H9 (cell line): Measurements from ENCODE around the gene EIF2S3B. TPM values are rescaled to one million over a fixed set of nuclear protein-coding genes. Genes with fewer than 3 reads are reported as not detected.

Experiments
- DNase-seq: peaks from one replicate; pipeline ENCODE4 v3.0.0-alpha.2; 2017
- H2AFZ ChIP-seq: one replicate; pipeline ENCODE4 v1.6.1; 2013; ENCODE audit warnings: mild to moderate bottlenecking, low read length, control low read depth, moderate library complexity
- H2AK5ac ChIP-seq: 2 replicates; pipeline ENCODE4 v1.6.1; 2013; ENCODE audit warnings: low read length, control low read depth, mixed read lengths; ENCODE audit not compliant: insufficient read length
- H2BK120ac ChIP-seq: one replicate; pipeline ENCODE4 v1.6.1; 2013; ENCODE audit warnings: low read depth, mild to moderate bottlenecking, low read length, control low read depth, inconsistent platforms; ENCODE audit not compliant: poor library complexity, severe bottlenecking
- H2BK12ac ChIP-seq: 2 replicates; pipeline ENCODE4 v1.6.1; 2013; ENCODE audit warnings: low read length, control low read depth, mixed read lengths, low read depth; ENCODE audit not compliant: insufficient read length
- H2BK15ac ChIP-seq: 2 replicates; pipeline ENCODE4 v1.6.1; 2013; ENCODE audit warnings: low read depth, low read length, control low read depth
- H2BK20ac ChIP-seq: one replicate; pipeline ENCODE4 v1.6.1; 2013; ENCODE audit warnings: low read depth, mild to moderate bottlenecking, low read length, control low read depth, inconsistent platforms; ENCODE audit not compliant: poor library complexity, severe bottlenecking
- H2BK5ac ChIP-seq: 2 replicates; pipeline ENCODE4 v1.6.1; 2013; ENCODE audit warnings: low read length, control low read depth, mixed read lengths; ENCODE audit not compliant: insufficient read length
- H3K14ac ChIP-seq: 2 replicates; pipeline ENCODE4 v1.6.1; 2013; ENCODE audit warnings: low read length, control low read depth; ENCODE audit not compliant: insufficient read depth
- H3K18ac ChIP-seq: 2 replicates; pipeline ENCODE4 v1.6.1; 2013; ENCODE audit warnings: low read depth, mild to moderate bottlenecking, mixed read lengths, low read length, control low read depth; ENCODE audit not compliant: insufficient read length
- H3K23ac ChIP-seq: 2 replicates; pipeline ENCODE4 v1.6.1; 2013; ENCODE audit warnings: low read length, control low read depth, mixed read lengths, low read depth; ENCODE audit not compliant: insufficient read length
- H3K23me2 ChIP-seq: 2 replicates; pipeline ENCODE4 v1.6.1; 2013; ENCODE audit warnings: low read depth, mild to moderate bottlenecking, mixed read lengths, low read length, control low read depth; ENCODE audit not compliant: insufficient read length, poor library complexity, severe bottlenecking
- H3K27ac ChIP-seq: 2 replicates; pipeline ENCODE4 v1.5.1; 2013; ENCODE audit warnings: low read length, control low read depth, mixed read lengths, low read depth; ENCODE audit not compliant: insufficient read length
- H3K27me3 ChIP-seq: 2 replicates; pipeline ENCODE4 v1.6.1; 2013; ENCODE audit warnings: low read length, control low read depth, inconsistent platforms; ENCODE audit not compliant: insufficient read depth
- H3K4ac ChIP-seq: 2 replicates; pipeline ENCODE4 v1.6.1; 2013; ENCODE audit warnings: low read depth, mild to moderate bottlenecking, control low read depth, inconsistent platforms, low read length, moderate library complexity
- H3K4me1 ChIP-seq: 2 replicates; pipeline ENCODE4 v1.6.1; 2013; ENCODE audit warnings: low read length, control low read depth, inconsistent platforms; ENCODE audit not compliant: insufficient read depth
- H3K4me2 ChIP-seq: 2 replicates; pipeline ENCODE4 v1.6.1; 2013; ENCODE audit warnings: low read length, control low read depth, mixed read lengths; ENCODE audit not compliant: insufficient read length, insufficient read depth
- H3K56ac ChIP-seq: 2 replicates; pipeline ENCODE4 v1.6.1; 2013; ENCODE audit warnings: low read depth, mild to moderate bottlenecking, mixed read lengths, low read length, control low read depth; ENCODE audit not compliant: insufficient read length
- H3K79me1 ChIP-seq: 2 replicates; pipeline ENCODE4 v1.6.1; 2013; ENCODE audit warnings: low read depth, mild to moderate bottlenecking, moderate library complexity, low read length, control low read depth, inconsistent platforms; ENCODE audit not compliant: insufficient read depth, poor library complexity, severe bottlenecking
- H3K79me2 ChIP-seq: 2 replicates; pipeline ENCODE4 v1.6.1; 2013; ENCODE audit warnings: low read length, control low read depth, inconsistent platforms; ENCODE audit not compliant: insufficient read depth
- H3K9ac ChIP-seq: 2 replicates; pipeline ENCODE4 v1.6.1; 2013; ENCODE audit warnings: low read length, control low read depth, mixed read lengths; ENCODE audit not compliant: insufficient read length; ENCODE audit errors: extremely low read depth
- H3K9me3 ChIP-seq: one replicate; pipeline ENCODE4 v1.6.1; 2013; ENCODE audit warnings: low read depth, low read length, inconsistent platforms; ENCODE audit not compliant: control insufficient read depth
- H3T11ph ChIP-seq: one replicate; pipeline ENCODE4 v1.6.1; 2013; ENCODE audit warnings: mild to moderate bottlenecking, low read length, control low read depth, inconsistent platforms
- H4K20me1 ChIP-seq: one replicate; pipeline ENCODE4 v1.6.1; 2013; ENCODE audit not compliant: control insufficient read depth, insufficient read length, insufficient read depth
- H4K5ac ChIP-seq: 2 replicates; pipeline ENCODE4 v1.6.1; 2013; ENCODE audit warnings: low read depth, mild to moderate bottlenecking, mixed read lengths, low read length, control low read depth; ENCODE audit not compliant: insufficient read length
- H4K8ac ChIP-seq: replicated peaks from 2 replicates; pipeline ENCODE4 v1.6.1; 2013; ENCODE audit warnings: low read length, control low read depth, mixed read lengths, low read depth; ENCODE audit not compliant: insufficient read length
- H4K91ac ChIP-seq: 2 replicates; pipeline ENCODE4 v1.6.1; 2013; ENCODE audit warnings: low read depth, mild to moderate bottlenecking, moderate library complexity, mixed read lengths, low read length, control low read depth; ENCODE audit not compliant: insufficient read length
- H3K27ac Mint-ChIP-seq, 3 experiments: 2 replicates in 2 of 3; 3 replicates in 1 of 3; pipeline ENCODE4 v1.8.0; 2020 to 2021; ENCODE audit warnings: mixed read lengths in 3 of 3, mild to moderate bottlenecking in 1 of 3, moderate library complexity in 1 of 3
- H3K27me3 Mint-ChIP-seq: 2 replicates; pipeline ENCODE4 v1.8.0; 2021; ENCODE audit warnings: low read depth, mild to moderate bottlenecking, moderate library complexity, mixed read lengths
- H3K36me3 Mint-ChIP-seq, 3 experiments: 2 replicates in 2 of 3; 3 replicates in 1 of 3; pipeline ENCODE4 v1.8.0; 2020 to 2021; ENCODE audit warnings: low read depth in 3 of 3, mixed read lengths in 3 of 3; ENCODE audit not compliant: insufficient read depth in 1 of 3
- H3K4me1 Mint-ChIP-seq, 2 experiments: 2 replicates each; pipeline ENCODE4 v1.8.0; 2020; ENCODE audit warnings: mixed read lengths in 2 of 2
- H3K4me3 Mint-ChIP-seq, 2 experiments: 2 replicates in 1 of 2; 3 replicates in 1 of 2; pipeline ENCODE4 v1.8.0; 2020 to 2021; ENCODE audit warnings: mild to moderate bottlenecking in 2 of 2, mixed read lengths in 2 of 2, moderate library complexity in 1 of 2
- H3K9me3 Mint-ChIP-seq, 2 experiments: 2 replicates in 1 of 2; 3 replicates in 1 of 2; pipeline ENCODE4 v1.8.0; 2020; ENCODE audit warnings: mild to moderate bottlenecking in 2 of 2, mixed read lengths in 2 of 2, moderate library complexity in 1 of 2
- WGBS: extraction: QIAGEN DNeasy Blood & Tissue Kit; methylation state at CpG from one replicate; pipeline ENCODE4 v1.1.7; 2013; ENCODE audit warnings: missing lambda C conversion rate, low lambda C conversion rate, mixed read lengths; ENCODE audit not compliant: insufficient read length; ENCODE audit errors: extremely low coverage; 5-methylcytosine and 5-hydroxymethylcytosine counted together
- total RNA-seq: library from RNA; stranded (reverse); gene quantifications from 2 replicates; pipeline ENCODE4 v1.2.1, GENCODE V29; 2021
- TF ChIP-seq, protein P1 (sequence below): fragments of 200-600 bp; sonication (generic); conservative IDR thresholded peaks from 3 replicates; pipeline ENCODE4 v1.8.0; 2021; ENCODE audit warnings: antibody characterized with exemption, mild to moderate bottlenecking

Gene EIF2S3B
- total RNA-seq, 1 experiment from 2014 or later = 2.1 TPM

DNA sequence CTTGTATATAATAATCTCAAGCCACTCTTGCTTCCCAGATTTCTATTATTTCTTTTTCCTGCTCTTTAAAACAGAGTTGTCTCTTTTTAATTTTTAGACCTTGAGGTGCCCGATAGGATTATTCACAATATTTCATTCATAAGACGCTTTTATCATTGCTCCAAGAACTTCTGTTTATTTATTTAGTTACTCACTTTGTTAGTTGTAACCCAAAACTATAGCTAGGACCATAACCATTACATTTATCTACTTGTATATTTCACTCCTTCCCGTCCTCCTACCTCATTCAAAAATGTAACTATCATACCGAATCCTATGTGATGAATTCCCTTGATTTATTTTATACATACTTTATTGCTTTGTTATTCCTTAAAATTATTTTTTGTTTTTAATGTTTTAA is 7.1 kb downstream of the EIF2S3B start:
- Mint-ChIP-seq H3K27me3 (no peaks in the 10 kb centered on the region), H3K4me3 (no peak overlapping the region), H3K36me3 (no peaks in the 10 kb centered on the region), H3K9me3 (no peaks in the 10 kb centered on the region), H3K27ac (no peak overlapping the region), H3K4me1 (no peaks in the 10 kb centered on the region)
- Histone ChIP-seq H4K20me1 (no peaks in the 10 kb centered on the region), H4K91ac (no peak overlapping the region), H2BK120ac (no peak overlapping the region), H2BK5ac (no peak overlapping the region), H3K18ac (no peak overlapping the region), H3K4me1 (no peaks in the 10 kb centered on the region), H3K79me2 (no peaks in the 10 kb centered on the region), H2AK5ac (no peak overlapping the region), H3K9ac (no peak overlapping the region), H4K8ac (no peak overlapping the region), H3K27ac (no peak overlapping the region), H3K56ac (no peak overlapping the region), H3K23me2 (no peaks in the 10 kb centered on the region), H3K14ac (no peak overlapping the region), H2BK20ac (no peak overlapping the region), H2AFZ (no peak overlapping the region), H3T11ph (no peak overlapping the region), H4K5ac (no peak overlapping the region), H3K79me1 (no peaks in the 10 kb centered on the region), H3K27me3 (no peaks in the 10 kb centered on the region), H2BK12ac (no peak overlapping the region), H3K23ac (no peak overlapping the region), H2BK15ac (no peak overlapping the region), H3K4me2 (no peak overlapping the region), H3K9me3 (no peaks in the 10 kb centered on the region), H3K4ac (no peak overlapping the region)
- no CpG with 5 or more reads among the region's 4 CpGs for WGBS
- TF ChIP-seq, protein P1, sequence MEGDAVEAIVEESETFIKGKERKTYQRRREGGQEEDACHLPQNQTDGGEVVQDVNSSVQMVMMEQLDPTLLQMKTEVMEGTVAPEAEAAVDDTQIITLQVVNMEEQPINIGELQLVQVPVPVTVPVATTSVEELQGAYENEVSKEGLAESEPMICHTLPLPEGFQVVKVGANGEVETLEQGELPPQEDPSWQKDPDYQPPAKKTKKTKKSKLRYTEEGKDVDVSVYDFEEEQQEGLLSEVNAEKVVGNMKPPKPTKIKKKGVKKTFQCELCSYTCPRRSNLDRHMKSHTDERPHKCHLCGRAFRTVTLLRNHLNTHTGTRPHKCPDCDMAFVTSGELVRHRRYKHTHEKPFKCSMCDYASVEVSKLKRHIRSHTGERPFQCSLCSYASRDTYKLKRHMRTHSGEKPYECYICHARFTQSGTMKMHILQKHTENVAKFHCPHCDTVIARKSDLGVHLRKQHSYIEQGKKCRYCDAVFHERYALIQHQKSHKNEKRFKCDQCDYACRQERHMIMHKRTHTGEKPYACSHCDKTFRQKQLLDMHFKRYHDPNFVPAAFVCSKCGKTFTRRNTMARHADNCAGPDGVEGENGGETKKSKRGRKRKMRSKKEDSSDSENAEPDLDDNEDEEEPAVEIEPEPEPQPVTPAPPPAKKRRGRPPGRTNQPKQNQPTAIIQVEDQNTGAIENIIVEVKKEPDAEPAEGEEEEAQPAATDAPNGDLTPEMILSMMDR = no peak
- DNase-seq = no peak
